ENCODE data around the gene MNX1.

GRCh38 chr7:156969972-156970420 lies 40.5 kb downstream of the MNX1 start:
- TF ChIP-seq, protein P1, sequence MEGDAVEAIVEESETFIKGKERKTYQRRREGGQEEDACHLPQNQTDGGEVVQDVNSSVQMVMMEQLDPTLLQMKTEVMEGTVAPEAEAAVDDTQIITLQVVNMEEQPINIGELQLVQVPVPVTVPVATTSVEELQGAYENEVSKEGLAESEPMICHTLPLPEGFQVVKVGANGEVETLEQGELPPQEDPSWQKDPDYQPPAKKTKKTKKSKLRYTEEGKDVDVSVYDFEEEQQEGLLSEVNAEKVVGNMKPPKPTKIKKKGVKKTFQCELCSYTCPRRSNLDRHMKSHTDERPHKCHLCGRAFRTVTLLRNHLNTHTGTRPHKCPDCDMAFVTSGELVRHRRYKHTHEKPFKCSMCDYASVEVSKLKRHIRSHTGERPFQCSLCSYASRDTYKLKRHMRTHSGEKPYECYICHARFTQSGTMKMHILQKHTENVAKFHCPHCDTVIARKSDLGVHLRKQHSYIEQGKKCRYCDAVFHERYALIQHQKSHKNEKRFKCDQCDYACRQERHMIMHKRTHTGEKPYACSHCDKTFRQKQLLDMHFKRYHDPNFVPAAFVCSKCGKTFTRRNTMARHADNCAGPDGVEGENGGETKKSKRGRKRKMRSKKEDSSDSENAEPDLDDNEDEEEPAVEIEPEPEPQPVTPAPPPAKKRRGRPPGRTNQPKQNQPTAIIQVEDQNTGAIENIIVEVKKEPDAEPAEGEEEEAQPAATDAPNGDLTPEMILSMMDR (IDR thresholded peaks at IDR 0.05), result peak; percentile 52
- TF ChIP-seq EZH2 (IDR thresholded peaks at IDR 0.05), result no peak
- TF ChIP-seq EZH2phosphoT487 (IDR thresholded peaks at IDR 0.05), result no peak
